Type B pancreatic cell (in vitro differentiated cells): ENCODE measurements around the gene AKAP8L. TPM values are rescaled to one million over a fixed set of nuclear protein-coding genes. Genes with fewer than 3 reads are reported as not detected.

Experiments used
- DNase-seq: peaks from one replicate; pipeline ENCODE4 v3.0.0; 2021; ENCODE audit warnings: mixed read lengths; ENCODE audit not compliant: unreplicated experiment; ENCODE audit errors: extremely low spot score
- H3K27ac Mint-ChIP-seq: 2 replicates; pipeline ENCODE4 v1.8.0; 2021; ENCODE audit warnings: mild to moderate bottlenecking, mixed read lengths
- H3K27me3 Mint-ChIP-seq: 2 replicates; pipeline ENCODE4 v1.8.0; 2021; ENCODE audit warnings: mixed read lengths
- H3K36me3 Mint-ChIP-seq: 2 replicates; pipeline ENCODE4 v1.8.0; 2021; ENCODE audit warnings: mixed read lengths
- H3K4me1 Mint-ChIP-seq: one replicate; pipeline ENCODE4 v1.8.0; 2021; ENCODE audit warnings: mixed read lengths; ENCODE audit not compliant: unreplicated experiment
- H3K4me3 Mint-ChIP-seq: 2 replicates; pipeline ENCODE4 v1.8.0; 2021; ENCODE audit warnings: mild to moderate bottlenecking, mixed read lengths
- H3K9me3 Mint-ChIP-seq: 2 replicates; pipeline ENCODE4 v1.8.0; 2021; ENCODE audit warnings: mixed read lengths
- CTCF ChIP-seq: fragments of 200-600 bp; sonication (generic); conservative IDR thresholded peaks from 2 replicates; pipeline ENCODE4 v1.5.0; 2021; ENCODE audit warnings: antibody characterized with exemption, mild to moderate bottlenecking
- total RNA-seq: library from RNA; stranded (reverse); gene quantifications from 2 replicates; pipeline ENCODE4 v1.2.1, GENCODE V29; 2021; ENCODE audit warnings: low replicate concordance

The AKAP8L gene
- total RNA-seq, 1 donor from 2014 or later = 166 TPM

GRCh38 chr19:15424121-15424520 lies 5.3 kb upstream of the AKAP8L start:
- Mint-ChIP-seq H3K27ac (no peak overlapping the region), H3K4me1 (no peaks in the 10 kb centered on the region), H3K36me3 (peaks cover 17% of the 10 kb centered on the region), H3K9me3 (no peaks in the 10 kb centered on the region), H3K27me3 (no peaks in the 10 kb centered on the region), H3K4me3 (no peak overlapping the region)
- TF ChIP-seq CTCF = no peak
- no peak for DNase-seq

GRCh38 chr19:15423130-15423529 lies 4.3 kb upstream of the AKAP8L start:
- H3K9me3 Mint-ChIP-seq = no peaks in the 10 kb centered on the region
- peaks cover under 1% of the 10 kb centered on the region for H3K4me1 Mint-ChIP-seq
- H3K36me3 Mint-ChIP-seq = peaks cover 21% of the 10 kb centered on the region
- TF ChIP-seq CTCF = no peak
- no peak overlapping the region for H3K27ac Mint-ChIP-seq
- no peak overlapping the region for H3K4me3 Mint-ChIP-seq
- no peak for DNase-seq
- no peaks in the 10 kb centered on the region for H3K27me3 Mint-ChIP-seq

GRCh38 chr19:15422296-15423075 lies 3.7 kb upstream of the AKAP8L start:
- Mint-ChIP-seq H3K36me3 (peaks cover 23% of the 10 kb centered on the region), H3K27ac (no peak overlapping the region)

GRCh38 chr19:15421721-15422260 lies 3.0 kb upstream of the AKAP8L start:
- no peak for TF ChIP-seq CTCF
- DNase-seq = no peak
- H3K4me1 Mint-ChIP-seq = peaks cover 9% of the 10 kb centered on the region
- no peaks in the 10 kb centered on the region for H3K27me3 Mint-ChIP-seq
- H3K9me3 Mint-ChIP-seq = no peaks in the 10 kb centered on the region
- no peak overlapping the region for H3K4me3 Mint-ChIP-seq
- peaks cover 24% of the 10 kb centered on the region for H3K36me3 Mint-ChIP-seq
- no peak overlapping the region for H3K27ac Mint-ChIP-seq

More at GRCh38 chr19:15422296-15423075, 3.7 kb upstream of the AKAP8L start:
- Mint-ChIP-seq H3K9me3 (no peaks in the 10 kb centered on the region), H3K27me3 (no peaks in the 10 kb centered on the region), H3K4me3 (no peak overlapping the region), H3K4me1 (peaks cover 4% of the 10 kb centered on the region)
- TF ChIP-seq CTCF = no peak
- DNase-seq = no peak

GRCh38 chr19:15421136-15421695 lies 2.4 kb upstream of the AKAP8L start:
- TF ChIP-seq CTCF = no peak
- Mint-ChIP-seq H3K9me3 (no peaks in the 10 kb centered on the region), H3K27ac (no peak overlapping the region), H3K4me1 (peaks cover 15% of the 10 kb centered on the region), H3K27me3 (no peaks in the 10 kb centered on the region), H3K4me3 (no peak overlapping the region), H3K36me3 (peaks cover 25% of the 10 kb centered on the region)
- no peak for DNase-seq
